Hepatocyte (in vitro differentiated cells): Measurements from ENCODE around the gene GRK3.

Source experiments
- EZH2 ChIP-seq: fragments of 200-600 bp; sonication (generic); IDR thresholded peaks from 2 replicates; pipeline ENCODE4 v1.6.1; 2016; ENCODE audit warnings: antibody characterized with exemption, mild to moderate bottlenecking, borderline replicate concordance
- TF ChIP-seq, protein P1 (sequence below): fragments of 200-600 bp; sonication (generic); IDR thresholded peaks from 2 replicates; pipeline ENCODE4 v1.5.1; 2016; ENCODE audit warnings: antibody characterized with exemption, mild to moderate bottlenecking; ENCODE audit not compliant: poor library complexity

DNA sequence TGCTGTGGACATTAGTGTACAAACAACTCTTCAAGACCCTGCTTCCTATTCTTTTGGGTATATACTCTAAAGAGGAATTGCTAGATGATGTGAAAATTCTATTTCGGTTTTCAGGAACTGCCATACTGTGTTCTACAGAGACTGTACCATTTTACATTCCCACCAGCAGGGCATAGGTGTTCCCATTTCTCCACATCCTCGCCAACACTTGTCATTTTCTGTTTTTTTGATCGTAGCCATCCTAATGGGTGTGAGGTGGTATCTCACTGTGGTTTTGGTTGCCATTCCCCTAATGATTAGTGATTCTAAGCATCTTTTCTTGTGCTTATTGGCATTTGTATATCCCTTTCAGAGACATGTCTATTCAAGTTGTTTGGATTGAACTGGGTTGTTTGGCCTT lies 29.8 kb upstream of the GRK3 start:
- TF ChIP-seq, protein P1, sequence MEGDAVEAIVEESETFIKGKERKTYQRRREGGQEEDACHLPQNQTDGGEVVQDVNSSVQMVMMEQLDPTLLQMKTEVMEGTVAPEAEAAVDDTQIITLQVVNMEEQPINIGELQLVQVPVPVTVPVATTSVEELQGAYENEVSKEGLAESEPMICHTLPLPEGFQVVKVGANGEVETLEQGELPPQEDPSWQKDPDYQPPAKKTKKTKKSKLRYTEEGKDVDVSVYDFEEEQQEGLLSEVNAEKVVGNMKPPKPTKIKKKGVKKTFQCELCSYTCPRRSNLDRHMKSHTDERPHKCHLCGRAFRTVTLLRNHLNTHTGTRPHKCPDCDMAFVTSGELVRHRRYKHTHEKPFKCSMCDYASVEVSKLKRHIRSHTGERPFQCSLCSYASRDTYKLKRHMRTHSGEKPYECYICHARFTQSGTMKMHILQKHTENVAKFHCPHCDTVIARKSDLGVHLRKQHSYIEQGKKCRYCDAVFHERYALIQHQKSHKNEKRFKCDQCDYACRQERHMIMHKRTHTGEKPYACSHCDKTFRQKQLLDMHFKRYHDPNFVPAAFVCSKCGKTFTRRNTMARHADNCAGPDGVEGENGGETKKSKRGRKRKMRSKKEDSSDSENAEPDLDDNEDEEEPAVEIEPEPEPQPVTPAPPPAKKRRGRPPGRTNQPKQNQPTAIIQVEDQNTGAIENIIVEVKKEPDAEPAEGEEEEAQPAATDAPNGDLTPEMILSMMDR = no peak
- no peak for TF ChIP-seq EZH2
